Measurements from ENCODE around the gene FER.

FER gene

GRCh38 chr5:109125755-109126429 is 378.2 kb downstream of the FER start:
- Histone ChIP-seq H3K79me2 (ENCODE audit: control insufficient read depth, low read length) (no peaks in the 10 kb centered on the region), H3K9me2 (replicated peaks; ENCODE audit: control insufficient read depth, low read length) (no peaks in the 10 kb centered on the region), H3K4me1 (ENCODE audit: control insufficient read depth, low read length) (no peaks in the 10 kb centered on the region), H3K9me3 (ENCODE audit: control insufficient read depth, insufficient read depth, low read length) (no peaks in the 10 kb centered on the region), H3K4me3 (ENCODE audit: low read length) (no peak overlapping the region), H4K20me1 (ENCODE audit: control insufficient read depth, insufficient read depth, low read depth, low read length) (no peaks in the 10 kb centered on the region), H3K36me3 (ENCODE audit: control insufficient read depth, low read length) (no peaks in the 10 kb centered on the region), H3F3A (ENCODE audit: control insufficient read depth, insufficient read depth) (no peaks in the 10 kb centered on the region), H3K27me3 (ENCODE audit: control insufficient read depth, low read length) (no peaks in the 10 kb centered on the region), H3K4me2 (ENCODE audit: low read length) (no peak overlapping the region), H3K27ac (ENCODE audit: low read depth, low read length) (no peak overlapping the region)
- TF ChIP-seq CTCF (IDR thresholded peaks at IDR 0.05; ENCODE audit: low read depth, low read length, poor library complexity, severe bottlenecking) (no peak), EZH2phosphoT487 (IDR thresholded peaks at IDR 0.05; ENCODE audit: borderline replicate concordance, low read length) (no peak)

GRCh38 chr5:109126481-109126880 is 378.8 kb downstream of the FER start:
- H3K9me3 ChIP-seq (ENCODE audit: control insufficient read depth, insufficient read depth, low read length), result no peaks in the 10 kb centered on the region

GRCh38 chr5:109136906-109137305 is 389.2 kb downstream of the FER start:
- TF ChIP-seq CTCF (IDR thresholded peaks at IDR 0.05; ENCODE audit: low read depth, low read length, poor library complexity, severe bottlenecking) (no peak), EZH2phosphoT487 (IDR thresholded peaks at IDR 0.05; ENCODE audit: borderline replicate concordance, low read length) (no peak)
- H3F3A ChIP-seq (ENCODE audit: control insufficient read depth, insufficient read depth), result no peaks in the 10 kb centered on the region

More at GRCh38 chr5:109126481-109126880, 378.8 kb downstream of the FER start:
- Histone ChIP-seq H3K27me3 (ENCODE audit: control insufficient read depth, low read length) (no peaks in the 10 kb centered on the region), H3K9me2 (replicated peaks; ENCODE audit: control insufficient read depth, low read length) (no peaks in the 10 kb centered on the region), H3F3A (ENCODE audit: control insufficient read depth, insufficient read depth) (no peaks in the 10 kb centered on the region), H4K20me1 (ENCODE audit: control insufficient read depth, insufficient read depth, low read depth, low read length) (no peaks in the 10 kb centered on the region), H3K4me1 (ENCODE audit: control insufficient read depth, low read length) (no peaks in the 10 kb centered on the region), H3K27ac (ENCODE audit: low read depth, low read length) (no peak overlapping the region), H3K36me3 (ENCODE audit: control insufficient read depth, low read length) (no peaks in the 10 kb centered on the region), H3K4me2 (ENCODE audit: low read length) (no peak overlapping the region), H3K79me2 (ENCODE audit: control insufficient read depth, low read length) (no peaks in the 10 kb centered on the region), H3K4me3 (ENCODE audit: low read length) (no peak overlapping the region)
- TF ChIP-seq CTCF (IDR thresholded peaks at IDR 0.05; ENCODE audit: low read depth, low read length, poor library complexity, severe bottlenecking) (no peak), EZH2phosphoT487 (IDR thresholded peaks at IDR 0.05; ENCODE audit: borderline replicate concordance, low read length) (no peak)

More at GRCh38 chr5:109136906-109137305, 389.2 kb downstream of the FER start:
- no peak overlapping the region for H3K27ac ChIP-seq (ENCODE audit: low read depth, low read length)
- no peaks in the 10 kb centered on the region for H3K9me2 ChIP-seq (replicated peaks; ENCODE audit: control insufficient read depth, low read length)
- no peaks in the 10 kb centered on the region for H3K9me3 ChIP-seq (ENCODE audit: control insufficient read depth, insufficient read depth, low read length)
- no peaks in the 10 kb centered on the region for H3K27me3 ChIP-seq (ENCODE audit: control insufficient read depth, low read length)
- H3K4me2 ChIP-seq (ENCODE audit: low read length), result no peak overlapping the region
- H3K4me3 ChIP-seq (ENCODE audit: low read length), result no peak overlapping the region
- peaks cover 9% of the 10 kb centered on the region; the same call in 1 of the 2 replicates for H3K4me1 ChIP-seq (ENCODE audit: control insufficient read depth, low read length)
- no peaks in the 10 kb centered on the region for H4K20me1 ChIP-seq (ENCODE audit: control insufficient read depth, insufficient read depth, low read depth, low read length)
- no peaks in the 10 kb centered on the region for H3K79me2 ChIP-seq (ENCODE audit: control insufficient read depth, low read length)
- H3K36me3 ChIP-seq (ENCODE audit: control insufficient read depth, low read length), result no peaks in the 10 kb centered on the region
